Measurements from ENCODE around the gene BCL2L1. TPM values are rescaled to one million over a fixed set of nuclear protein-coding genes. Genes with fewer than 3 reads are reported as not detected.

The BCL2L1 gene
- total RNA-seq, 2 experiments from 2014 or later: 64.2 to 88.8 TPM

DNA sequence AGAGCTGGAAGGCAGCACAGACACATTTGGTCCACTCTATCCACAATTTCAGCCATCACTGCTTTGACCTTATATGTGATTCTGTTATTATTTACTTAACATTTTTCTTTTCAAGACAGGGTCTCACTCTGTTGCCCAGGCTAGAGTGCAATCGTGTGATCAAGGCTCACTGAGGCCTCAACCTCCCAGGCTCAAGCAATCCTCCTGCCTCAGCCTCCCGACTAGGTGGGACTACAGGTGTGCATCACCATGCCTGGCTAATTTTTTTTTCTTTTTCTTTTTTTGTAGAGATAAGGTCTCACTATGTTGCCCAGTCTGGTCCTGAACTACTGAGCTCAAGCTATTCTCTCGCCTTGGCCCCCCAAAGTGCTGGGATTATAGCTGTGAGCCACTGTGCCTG lies 40.3 kb downstream of the BCL2L1 start:
- no peaks in the 10 kb centered on the region for H3K9me3 ChIP-seq (ENCODE audit: low read length)
- no peak for TF ChIP-seq EZH2phosphoT487 (IDR thresholded peaks at IDR 0.05; ENCODE audit: borderline replicate concordance, low read depth, low read length)
- TF ChIP-seq, protein P1, sequence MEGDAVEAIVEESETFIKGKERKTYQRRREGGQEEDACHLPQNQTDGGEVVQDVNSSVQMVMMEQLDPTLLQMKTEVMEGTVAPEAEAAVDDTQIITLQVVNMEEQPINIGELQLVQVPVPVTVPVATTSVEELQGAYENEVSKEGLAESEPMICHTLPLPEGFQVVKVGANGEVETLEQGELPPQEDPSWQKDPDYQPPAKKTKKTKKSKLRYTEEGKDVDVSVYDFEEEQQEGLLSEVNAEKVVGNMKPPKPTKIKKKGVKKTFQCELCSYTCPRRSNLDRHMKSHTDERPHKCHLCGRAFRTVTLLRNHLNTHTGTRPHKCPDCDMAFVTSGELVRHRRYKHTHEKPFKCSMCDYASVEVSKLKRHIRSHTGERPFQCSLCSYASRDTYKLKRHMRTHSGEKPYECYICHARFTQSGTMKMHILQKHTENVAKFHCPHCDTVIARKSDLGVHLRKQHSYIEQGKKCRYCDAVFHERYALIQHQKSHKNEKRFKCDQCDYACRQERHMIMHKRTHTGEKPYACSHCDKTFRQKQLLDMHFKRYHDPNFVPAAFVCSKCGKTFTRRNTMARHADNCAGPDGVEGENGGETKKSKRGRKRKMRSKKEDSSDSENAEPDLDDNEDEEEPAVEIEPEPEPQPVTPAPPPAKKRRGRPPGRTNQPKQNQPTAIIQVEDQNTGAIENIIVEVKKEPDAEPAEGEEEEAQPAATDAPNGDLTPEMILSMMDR (conservative IDR thresholded peaks at IDR 0.05; ENCODE audit: low read length): no peak
- H3K4me3 ChIP-seq (ENCODE audit: low read depth, low read length, poor library complexity, severe bottlenecking): no peak overlapping the region
- no peaks in the 10 kb centered on the region for H3K9me2 ChIP-seq (ENCODE audit: insufficient read depth, low read length)
- H3K36me3 ChIP-seq (ENCODE audit: insufficient read depth, low read length): peaks cover 63% of the 10 kb centered on the region
- peak overlapping the region; percentile 77; the same call in 1 of the 2 replicates for H3K4me2 ChIP-seq (ENCODE audit: low read length)
- no peaks in the 10 kb centered on the region for H4K20me1 ChIP-seq (ENCODE audit: insufficient read depth, low read length)
- POLR2A ChIA-PET: interaction anchor here (0.6 to 5.2 kb wide), 7 partner anchors 9 to 116 kb away, joined by 3 to 52 read pairs (median 22); partner anchors contain the start of gene BCL2L1
- BruUV-seq (replicated peaks): no TSS peak
- no peak for DNase-seq (ENCODE audit: low spot score)
- peaks cover 91% of the 10 kb centered on the region for H3K4me1 ChIP-seq (ENCODE audit: insufficient read depth, low read length, poor library complexity, severe bottlenecking)
- CTCF ChIA-PET (ENCODE audit: unreplicated experiment): interaction anchor here (0.5 to 0.9 kb wide), 3 partner anchors 8 to 71 kb away, joined by 3 to 4 read pairs (median 4); no protein-coding TSS in a partner anchor
- peak overlapping the region; percentile 100 for H3K27ac ChIP-seq (ENCODE audit: low read depth, low read length, poor library complexity, severe bottlenecking)
- intact Hi-C loops (cut with micrococcal nuclease; ENCODE audit: unreplicated experiment): no loop called here
- H3K79me2 ChIP-seq (ENCODE audit: insufficient read depth, low read depth, low read length): peaks cover 57% of the 10 kb centered on the region
- H2AFZ ChIP-seq (ENCODE audit: low read length): no peak overlapping the region

DNA sequence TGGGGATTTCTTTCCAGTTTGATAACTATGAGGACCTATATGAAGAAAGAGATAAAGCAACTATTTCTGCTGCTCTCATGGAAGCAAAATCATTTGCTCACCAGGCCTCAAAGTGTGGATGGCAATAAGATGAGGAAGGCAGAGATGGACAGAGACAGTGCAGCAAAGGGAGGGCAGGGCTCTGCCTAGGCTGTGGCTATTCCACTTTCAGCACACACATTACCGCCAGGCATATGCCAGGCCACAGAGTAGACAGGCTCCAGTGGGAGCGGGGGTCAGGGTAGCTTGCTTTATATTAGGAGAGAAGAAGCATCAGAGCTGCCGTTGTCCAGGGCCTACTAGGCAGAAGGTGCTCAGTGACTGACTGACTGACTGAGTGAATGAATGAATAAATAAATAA lies 40.9 kb downstream of the BCL2L1 start:
- H3K9me2 ChIP-seq (ENCODE audit: insufficient read depth, low read length): no peaks in the 10 kb centered on the region
- H2AFZ ChIP-seq (ENCODE audit: low read length): no peak overlapping the region
- no peaks in the 10 kb centered on the region for H4K20me1 ChIP-seq (ENCODE audit: insufficient read depth, low read length)
- H3K4me2 ChIP-seq (ENCODE audit: low read length): no peak overlapping the region
- no peak for DNase-seq (ENCODE audit: low spot score)
- H3K4me1 ChIP-seq (ENCODE audit: insufficient read depth, low read length, poor library complexity, severe bottlenecking): peaks cover 88% of the 10 kb centered on the region
- no peaks in the 10 kb centered on the region for H3K9me3 ChIP-seq (ENCODE audit: low read length)
- ChIA-PET POLR2A (interaction anchor here (1.2 to 4.3 kb wide), 3 partner anchors 10 to 20 kb away, joined by 5 to 28 read pairs (median 5); no protein-coding TSS in a partner anchor), CTCF (ENCODE audit: unreplicated experiment) (interaction anchor here (0.9 kb wide), 1 partner anchor 20 kb away, joined by 4 read pairs; no protein-coding TSS in a partner anchor)
- intact Hi-C loops (cut with micrococcal nuclease; ENCODE audit: unreplicated experiment): no loop called here
- no peak overlapping the region for H3K4me3 ChIP-seq (ENCODE audit: low read depth, low read length, poor library complexity, severe bottlenecking)
- H3K36me3 ChIP-seq (ENCODE audit: insufficient read depth, low read length): peaks cover 57% of the 10 kb centered on the region
- H3K79me2 ChIP-seq (ENCODE audit: insufficient read depth, low read depth, low read length): peaks cover 54% of the 10 kb centered on the region
- TF ChIP-seq, protein P1 (conservative IDR thresholded peaks at IDR 0.05; ENCODE audit: low read length): no peak
- no peak for TF ChIP-seq EZH2phosphoT487 (IDR thresholded peaks at IDR 0.05; ENCODE audit: borderline replicate concordance, low read depth, low read length)
- no TSS peak for BruUV-seq (replicated peaks)
- H3K27ac ChIP-seq (ENCODE audit: low read depth, low read length, poor library complexity, severe bottlenecking): peak overlapping the region; percentile 100

DNA sequence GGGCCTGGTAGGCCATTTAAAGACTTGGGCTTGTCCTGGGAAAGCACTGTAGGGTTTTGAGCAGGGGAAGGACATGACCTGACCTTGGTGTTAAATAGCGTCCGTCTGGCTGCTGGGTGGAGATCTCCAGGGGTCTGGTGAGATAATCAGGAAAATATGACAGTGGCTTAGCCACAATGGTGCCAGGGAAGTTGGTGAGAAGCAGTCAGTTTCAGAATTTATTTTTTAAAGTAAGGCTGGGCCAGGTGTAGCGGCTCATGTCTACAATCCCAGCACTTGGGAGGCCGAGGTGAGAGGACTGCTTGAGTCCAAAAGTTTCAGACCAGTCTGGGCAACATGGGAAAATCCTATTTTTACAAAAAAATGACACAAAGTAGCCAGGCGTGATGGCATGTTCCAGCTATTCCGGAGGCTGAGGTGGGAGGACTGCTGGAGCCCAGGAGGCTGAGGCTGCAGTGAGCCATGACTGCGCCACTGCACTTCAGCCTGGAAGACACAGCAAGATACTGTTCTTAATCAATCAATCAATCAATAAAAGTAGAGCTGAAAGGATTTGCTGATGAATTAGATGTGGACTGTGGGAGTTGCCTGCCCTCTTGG lies 41.4 kb downstream of the BCL2L1 start:
- Histone ChIP-seq H3K4me3 (ENCODE audit: low read depth, low read length, poor library complexity, severe bottlenecking) (no peak overlapping the region), H3K9me2 (ENCODE audit: insufficient read depth, low read length) (no peaks in the 10 kb centered on the region), H3K27ac (ENCODE audit: low read depth, low read length, poor library complexity, severe bottlenecking) (no peak overlapping the region), H3K4me2 (ENCODE audit: low read length) (no peak overlapping the region), H3K36me3 (ENCODE audit: insufficient read depth, low read length) (peaks cover 56% of the 10 kb centered on the region), H3K4me1 (ENCODE audit: insufficient read depth, low read length, poor library complexity, severe bottlenecking) (peaks cover 88% of the 10 kb centered on the region), H4K20me1 (ENCODE audit: insufficient read depth, low read length) (no peaks in the 10 kb centered on the region), H2AFZ (ENCODE audit: low read length) (no peak overlapping the region), H3K9me3 (ENCODE audit: low read length) (no peaks in the 10 kb centered on the region), H3K79me2 (ENCODE audit: insufficient read depth, low read depth, low read length) (peaks cover 54% of the 10 kb centered on the region)
- ChIA-PET CTCF (ENCODE audit: unreplicated experiment) (interaction anchor here (0.9 kb wide), 1 partner anchor 20 kb away, joined by 4 read pairs; no protein-coding TSS in a partner anchor), POLR2A (interaction anchor here (1.6 kb wide), 1 partner anchor 11 kb away, joined by 5 read pairs; no protein-coding TSS in a partner anchor)
- DNase-seq (ENCODE audit: low spot score): no peak
- TF ChIP-seq EZH2phosphoT487 (IDR thresholded peaks at IDR 0.05; ENCODE audit: borderline replicate concordance, low read depth, low read length): no peak
- TF ChIP-seq, protein P1 (conservative IDR thresholded peaks at IDR 0.05; ENCODE audit: low read length): no peak
- intact Hi-C loops (cut with micrococcal nuclease; ENCODE audit: unreplicated experiment): no loop called here
- BruUV-seq (replicated peaks): no TSS peak

Measured in OCI-LY7 (cell line).